Activated CD4-positive, alpha-beta T cell treated with anti-CD3 and anti-CD28 coated beads for 1 hour (primary cell): ENCODE measurements around the gene CX3CL1.
"Not testable (repeated sequence)": the region's sequence is repeated elsewhere in the genome, so short reads cannot be mapped to it uniquely, and the experiment has no call there.

Source experiments
- DNase-seq: peaks from one replicate; pipeline ENCODE4 v3.0.0-alpha.2; 2020

Gene CX3CL1

DNA sequence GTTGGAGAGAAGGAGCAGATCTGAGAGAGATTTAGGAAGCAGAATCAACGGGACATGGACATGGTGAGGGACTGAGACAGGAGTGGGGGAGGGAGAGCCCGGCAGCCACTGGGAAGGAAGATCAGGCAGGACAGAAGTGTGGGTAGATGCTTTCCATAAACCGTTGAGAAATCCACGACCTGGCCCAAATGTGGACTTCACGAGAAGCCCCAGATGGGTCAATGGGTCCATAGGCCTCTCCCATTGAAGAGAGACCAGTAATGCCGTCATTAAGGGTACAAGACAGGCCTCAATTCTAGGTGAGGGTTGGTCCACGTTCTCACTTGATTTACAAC lies 14.2 kb upstream of the CX3CL1 start:
- DNase-seq: no peak

DNA sequence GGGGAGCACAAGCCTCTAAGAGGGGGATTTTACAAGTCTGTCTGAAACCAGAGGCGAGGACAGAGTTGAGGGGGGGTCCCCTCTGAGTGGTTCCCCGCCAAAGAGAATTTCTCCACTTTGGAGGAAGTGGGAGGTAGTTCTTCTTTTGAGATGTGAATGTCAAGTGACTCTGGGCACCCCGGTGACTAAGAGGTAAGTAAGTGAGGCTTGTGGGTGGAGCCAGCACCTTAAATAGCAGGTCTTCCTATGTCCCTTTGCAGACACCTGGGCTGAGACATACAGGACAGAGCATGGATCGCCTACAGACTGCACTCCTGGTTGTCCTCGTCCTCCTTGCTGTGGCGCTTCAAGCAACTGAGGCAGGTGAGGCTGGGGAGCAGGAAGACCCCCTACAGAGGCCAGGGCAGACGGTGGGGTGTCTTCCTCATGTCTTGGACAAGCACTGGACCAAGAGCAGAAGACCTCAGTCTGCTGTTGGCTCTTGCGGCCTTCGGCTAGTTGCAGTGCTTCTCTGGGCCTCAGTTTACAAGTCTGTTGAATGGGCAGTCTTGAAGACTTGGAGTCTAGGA lies 13.7 kb upstream of the CX3CL1 start, which contains the start of gene CCL22:
TSS of gene CCL22 (plus strand) at position 257 of the 569 bp plus-strand sequence. CDS start at position 291, 34 bp downstream.
- no peak for DNase-seq

DNA sequence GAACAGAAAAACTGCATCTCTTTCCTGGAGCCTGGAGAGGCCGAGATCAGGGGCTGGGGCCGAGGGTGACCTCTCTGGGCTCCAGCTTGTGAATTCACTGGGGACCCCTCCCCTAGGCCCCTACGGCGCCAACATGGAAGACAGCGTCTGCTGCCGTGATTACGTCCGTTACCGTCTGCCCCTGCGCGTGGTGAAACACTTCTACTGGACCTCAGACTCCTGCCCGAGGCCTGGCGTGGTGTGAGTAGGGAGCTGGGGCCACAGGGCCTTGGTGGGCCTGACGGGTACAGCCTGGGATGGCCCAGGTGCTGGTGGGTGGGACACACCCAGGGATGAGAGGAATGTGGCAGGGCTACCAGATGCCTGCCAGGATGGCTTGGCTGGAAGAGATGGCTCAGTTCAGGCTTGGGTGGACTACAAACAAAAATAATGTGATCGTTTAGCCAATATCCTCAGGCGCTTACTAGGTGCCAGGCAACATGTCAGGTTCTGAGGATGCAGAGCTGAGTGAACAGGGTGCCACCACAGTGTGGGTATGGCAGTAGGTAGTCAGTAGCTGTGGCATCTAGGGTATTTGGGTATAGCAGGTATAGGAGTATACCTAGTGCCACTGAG lies 11.9 kb upstream of the CX3CL1 start:
- DNase-seq: no peak

- DNase-seq: no peak
Observed at GRCh38 chr16:57361404-57361803, 10.9 kb upstream of the CX3CL1 start.

DNA sequence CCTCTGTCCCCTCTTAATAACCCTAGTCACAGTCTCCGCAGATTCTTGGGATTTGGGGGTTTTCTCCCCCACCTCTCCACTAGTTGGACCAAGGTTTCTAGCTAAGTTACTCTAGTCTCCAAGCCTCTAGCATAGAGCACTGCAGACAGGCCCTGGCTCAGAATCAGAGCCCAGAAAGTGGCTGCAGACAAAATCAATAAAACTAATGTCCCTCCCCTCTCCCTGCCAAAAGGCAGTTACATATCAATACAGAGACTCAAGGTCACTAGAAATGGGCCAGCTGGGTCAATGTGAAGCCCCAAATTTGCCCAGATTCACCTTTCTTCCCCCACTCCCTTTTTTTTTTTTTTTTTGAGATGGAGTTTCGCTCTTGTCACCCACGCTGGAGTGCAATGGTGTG lies 8.1 kb upstream of the CX3CL1 start:
- DNase-seq: no peak

- no peak for DNase-seq
Observed at GRCh38 chr16:57366544-57367040, 5.7 kb upstream of the CX3CL1 start.

GRCh38 chr16:57367116-57367752 lies 5.1 kb upstream of the CX3CL1 start:
- DNase-seq: no peak

DNA sequence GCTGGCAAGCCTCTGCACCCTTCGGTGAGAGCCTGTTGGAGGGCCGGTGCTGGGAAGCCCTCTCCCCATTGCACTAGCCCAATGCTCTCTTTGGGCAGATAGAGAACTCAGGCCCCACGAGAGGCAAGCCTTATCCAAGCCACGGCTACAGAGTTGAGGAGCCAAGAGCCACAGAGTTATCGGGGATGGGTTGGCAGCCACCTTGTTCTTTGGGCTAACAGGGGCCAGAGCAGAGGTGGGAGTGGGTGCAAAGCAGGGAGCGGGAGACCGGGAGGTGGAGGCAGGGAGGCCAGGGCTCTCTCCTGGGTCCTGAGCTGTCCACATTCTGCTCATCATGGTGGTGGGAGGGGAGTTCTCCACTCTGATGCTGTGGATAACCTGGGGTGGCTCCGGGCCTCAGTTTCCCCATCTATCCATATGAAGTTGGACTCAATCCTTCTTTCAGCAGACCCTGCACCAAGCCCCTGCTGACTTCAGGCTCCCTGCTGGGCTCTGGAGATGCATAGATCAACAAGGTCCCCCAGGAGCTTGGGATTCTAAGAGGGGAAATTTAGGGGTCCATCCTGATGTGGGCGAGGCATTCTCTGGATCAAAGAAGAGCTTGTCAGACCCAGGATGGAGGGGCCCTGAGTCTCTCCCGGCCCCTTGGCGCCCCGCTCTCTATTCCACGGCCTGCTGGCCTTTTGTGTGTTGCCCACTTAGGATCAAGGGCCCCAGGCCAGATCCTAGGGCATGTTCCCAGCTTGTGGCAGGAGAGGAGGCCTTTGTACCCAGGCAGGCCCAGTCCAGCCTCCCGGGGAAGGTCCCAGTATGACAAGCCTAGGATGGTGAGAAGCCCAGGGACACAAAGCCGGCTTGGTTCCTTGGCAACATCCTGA lies 557 bp upstream of the CX3CL1 start:
- DNase-seq: no peak

DNA sequence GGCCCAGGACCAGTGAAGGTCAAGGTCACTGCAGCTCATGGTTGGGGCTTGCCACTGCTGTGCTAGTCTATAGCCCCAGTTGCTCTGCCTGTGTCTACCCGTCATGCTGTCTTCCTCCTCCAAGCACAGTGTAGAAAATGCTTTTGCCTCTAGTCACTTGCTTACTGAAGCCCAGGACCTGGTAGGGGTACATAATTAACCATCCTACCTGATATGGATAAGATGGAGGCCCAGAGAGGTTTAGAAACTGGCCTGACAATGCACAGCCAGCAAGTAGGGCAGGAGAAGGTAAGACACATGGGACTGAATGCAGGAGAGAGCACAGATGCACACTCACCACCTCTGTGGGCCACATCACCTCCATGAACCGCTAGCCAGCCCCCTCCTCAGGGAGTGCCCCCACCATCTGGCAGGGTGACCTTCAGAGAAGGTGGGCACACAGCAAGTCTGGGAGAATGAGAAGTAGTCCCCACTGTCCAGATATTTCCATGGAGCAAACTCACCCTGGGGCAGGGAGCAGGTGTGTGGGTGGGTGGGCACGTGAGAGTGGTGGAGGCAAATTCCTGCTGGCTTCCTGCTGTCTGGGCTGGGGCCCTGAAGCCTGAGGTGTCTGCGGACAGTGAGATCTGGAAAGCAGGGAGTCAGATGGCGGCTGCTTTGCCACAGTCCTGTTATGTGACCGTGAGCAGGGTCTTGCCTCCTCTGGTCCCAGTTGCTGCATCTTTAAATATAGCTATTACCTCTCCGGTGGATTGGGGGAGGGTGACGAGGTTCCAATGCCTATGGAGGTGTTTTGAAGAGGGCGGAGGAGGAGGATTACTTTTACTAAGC lies 1.0 kb downstream of the CX3CL1 start:
- DNase-seq: no peak

GRCh38 chr16:57374067-57374534 lies 1.8 kb downstream of the CX3CL1 start:
- DNase-seq: no peak

DNA sequence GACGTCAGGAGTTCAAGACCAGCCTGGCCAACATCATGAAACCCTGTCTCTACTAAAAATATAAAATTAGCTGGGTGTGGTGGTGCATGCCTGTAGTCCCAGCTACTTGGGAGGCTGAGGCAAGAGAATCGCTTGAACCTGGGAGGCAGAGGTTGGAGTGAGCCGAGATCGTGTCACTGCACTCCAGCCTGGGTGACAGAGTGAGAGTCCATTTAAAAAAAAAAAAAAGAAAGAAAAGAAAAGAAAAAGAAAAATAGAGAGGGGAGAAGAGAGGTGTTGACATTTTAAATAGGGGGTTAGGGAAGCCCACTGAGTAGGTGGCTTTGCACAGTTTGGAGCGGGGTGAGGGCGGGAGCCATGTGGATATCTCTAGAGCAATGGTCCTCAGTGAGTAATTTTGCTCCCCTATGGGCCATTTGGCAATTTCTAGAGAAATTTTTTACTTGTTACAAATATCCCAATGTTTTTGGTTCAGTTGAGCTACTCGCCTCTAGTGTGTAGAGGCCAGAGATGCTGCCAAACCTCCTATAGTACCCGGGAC lies 2.7 kb downstream of the CX3CL1 start:
- not testable (repeated sequence) for DNase-seq

DNA sequence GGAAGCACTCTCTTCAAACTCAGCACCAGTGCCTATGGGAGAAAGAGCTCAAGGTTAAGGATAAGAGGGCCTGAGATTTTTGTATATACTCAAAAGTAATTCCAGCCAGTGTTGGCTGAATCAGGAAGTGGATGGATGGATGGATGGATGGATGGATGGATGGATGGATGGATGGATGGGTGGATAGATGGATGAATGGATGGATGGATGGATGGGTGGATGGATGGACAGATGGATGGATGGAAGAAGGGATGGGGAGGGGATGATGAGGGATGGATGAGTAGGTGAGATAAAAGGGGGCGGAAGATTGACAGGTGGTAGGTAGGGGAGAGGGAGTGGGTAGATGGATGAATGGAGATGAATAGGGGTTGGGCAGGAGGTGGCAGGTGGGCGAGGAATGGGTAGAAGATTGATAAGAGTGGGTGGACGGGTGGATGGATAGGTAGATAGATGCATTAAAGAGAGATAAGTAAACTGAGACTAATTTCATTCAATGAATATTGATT lies 4.1 kb downstream of the CX3CL1 start:
- DNase-seq: no peak

DNA sequence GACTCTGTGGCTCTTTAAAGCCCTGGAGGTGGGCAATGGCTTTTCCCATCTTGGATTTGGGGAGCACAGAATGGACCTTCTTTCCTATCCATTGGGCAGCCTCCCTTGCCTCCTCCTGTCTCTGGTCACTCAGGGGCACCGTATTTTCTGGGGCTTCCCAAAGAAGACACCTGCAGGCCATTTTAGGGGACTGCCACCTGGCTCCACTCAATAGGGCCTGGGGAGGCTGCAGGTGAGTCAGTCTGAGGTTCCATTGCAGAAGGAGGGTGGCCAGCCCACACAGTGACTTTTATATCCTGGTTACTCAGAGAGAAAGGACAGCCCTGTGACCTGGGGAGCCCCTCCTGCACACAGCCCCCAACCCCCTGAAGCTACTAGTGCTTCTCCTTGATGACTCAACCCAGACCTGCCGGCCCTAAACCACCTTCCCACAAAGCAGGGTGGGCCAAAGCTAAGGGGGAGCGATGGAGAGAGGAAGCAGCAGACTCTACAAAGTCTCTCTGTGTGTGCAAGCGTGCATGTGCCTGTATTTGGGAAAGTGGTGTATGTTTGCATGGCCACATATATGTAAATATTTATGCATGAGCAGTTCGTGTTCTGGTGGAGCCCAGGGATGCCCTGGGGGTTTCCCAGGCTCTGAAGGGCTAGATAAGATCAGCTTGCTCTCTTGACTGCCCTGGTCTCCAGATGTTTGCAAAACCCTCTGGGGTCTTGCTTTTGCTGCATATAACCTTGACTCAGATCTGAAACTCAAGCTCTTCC lies 5.0 kb downstream of the CX3CL1 start:
- no peak for DNase-seq

GRCh38 chr16:57379579-57379978 lies 7.3 kb downstream of the CX3CL1 start:
- DNase-seq: no peak

GRCh38 chr16:57380671-57381462 lies 8.6 kb downstream of the CX3CL1 start:
- DNase-seq: no peak

- no peak for DNase-seq
Observed at GRCh38 chr16:57381791-57382534, 9.7 kb downstream of the CX3CL1 start.

DNA sequence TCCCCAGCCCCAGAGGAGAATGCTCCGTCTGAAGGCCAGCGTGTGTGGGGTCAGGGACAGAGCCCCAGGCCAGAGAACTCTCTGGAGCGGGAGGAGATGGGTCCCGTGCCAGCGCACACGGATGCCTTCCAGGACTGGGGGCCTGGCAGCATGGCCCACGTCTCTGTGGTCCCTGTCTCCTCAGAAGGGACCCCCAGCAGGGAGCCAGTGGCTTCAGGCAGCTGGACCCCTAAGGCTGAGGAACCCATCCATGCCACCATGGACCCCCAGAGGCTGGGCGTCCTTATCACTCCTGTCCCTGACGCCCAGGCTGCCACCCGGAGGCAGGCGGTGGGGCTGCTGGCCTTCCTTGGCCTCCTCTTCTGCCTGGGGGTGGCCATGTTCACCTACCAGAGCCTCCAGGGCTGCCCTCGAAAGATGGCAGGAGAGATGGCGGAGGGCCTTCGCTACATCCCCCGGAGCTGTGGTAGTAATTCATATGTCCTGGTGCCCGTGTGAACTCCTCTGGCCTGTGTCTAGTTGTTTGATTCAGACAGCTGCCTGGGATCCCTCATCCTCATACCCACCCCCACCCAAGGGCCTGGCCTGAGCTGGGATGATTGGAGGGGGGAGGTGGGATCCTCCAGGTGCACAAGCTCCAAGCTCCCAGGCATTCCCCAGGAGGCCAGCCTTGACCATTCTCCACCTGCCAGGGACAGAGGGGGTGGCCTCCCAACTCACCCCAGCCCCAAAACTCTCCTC lies 10.4 kb downstream of the CX3CL1 start:
- DNase-seq: no peak
